ENCODE results near the gene ITPR2.

The ITPR2 gene

GRCh38 chr12:26651566-26652188 lies 181.3 kb downstream of the ITPR2 start:
- DNase-seq: peak; percentile 41
- no peaks in the 10 kb centered on the region for H3K27me3 ChIP-seq
- no peaks in the 10 kb centered on the region for H3K36me3 ChIP-seq
- H3K4me1 ChIP-seq: no peaks in the 10 kb centered on the region
- no peak overlapping the region for H3K4me3 ChIP-seq (ENCODE audit: low read depth, low read length)
- TF ChIP-seq, protein P1, sequence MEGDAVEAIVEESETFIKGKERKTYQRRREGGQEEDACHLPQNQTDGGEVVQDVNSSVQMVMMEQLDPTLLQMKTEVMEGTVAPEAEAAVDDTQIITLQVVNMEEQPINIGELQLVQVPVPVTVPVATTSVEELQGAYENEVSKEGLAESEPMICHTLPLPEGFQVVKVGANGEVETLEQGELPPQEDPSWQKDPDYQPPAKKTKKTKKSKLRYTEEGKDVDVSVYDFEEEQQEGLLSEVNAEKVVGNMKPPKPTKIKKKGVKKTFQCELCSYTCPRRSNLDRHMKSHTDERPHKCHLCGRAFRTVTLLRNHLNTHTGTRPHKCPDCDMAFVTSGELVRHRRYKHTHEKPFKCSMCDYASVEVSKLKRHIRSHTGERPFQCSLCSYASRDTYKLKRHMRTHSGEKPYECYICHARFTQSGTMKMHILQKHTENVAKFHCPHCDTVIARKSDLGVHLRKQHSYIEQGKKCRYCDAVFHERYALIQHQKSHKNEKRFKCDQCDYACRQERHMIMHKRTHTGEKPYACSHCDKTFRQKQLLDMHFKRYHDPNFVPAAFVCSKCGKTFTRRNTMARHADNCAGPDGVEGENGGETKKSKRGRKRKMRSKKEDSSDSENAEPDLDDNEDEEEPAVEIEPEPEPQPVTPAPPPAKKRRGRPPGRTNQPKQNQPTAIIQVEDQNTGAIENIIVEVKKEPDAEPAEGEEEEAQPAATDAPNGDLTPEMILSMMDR (IDR thresholded peaks at IDR 0.05; ENCODE audit: low read depth, low read length): peak; percentile 92
- no peaks in the 10 kb centered on the region for H3K9me3 ChIP-seq

DNA sequence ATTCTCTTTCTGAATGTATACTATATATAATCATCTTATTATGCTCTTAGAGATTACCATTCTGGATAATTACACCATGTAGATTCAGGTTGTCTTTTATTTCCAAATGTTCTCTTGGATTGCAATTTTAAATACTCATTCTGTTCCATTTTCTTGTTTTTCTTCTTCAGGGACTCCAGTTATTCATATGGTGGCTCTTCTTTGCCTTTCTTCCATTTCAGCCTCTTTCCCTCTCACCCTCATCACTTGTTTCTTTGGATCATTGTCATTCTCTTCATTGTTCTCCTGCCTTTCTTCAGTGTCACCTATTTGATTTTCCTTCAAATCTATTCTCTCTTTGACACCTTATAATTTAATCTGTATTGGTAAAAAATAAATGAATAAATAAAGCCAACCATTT lies 182.0 kb downstream of the ITPR2 start:
- TF ChIP-seq, protein P1 (IDR thresholded peaks at IDR 0.05; ENCODE audit: low read depth, low read length): no peak

GRCh38 chr12:26648999-26649398 lies 184.0 kb downstream of the ITPR2 start:
- TF ChIP-seq, protein P1 (IDR thresholded peaks at IDR 0.05; ENCODE audit: low read depth, low read length): no peak
- Histone ChIP-seq H3K9me3 (no peaks in the 10 kb centered on the region), H3K4me3 (ENCODE audit: low read depth, low read length) (no peak overlapping the region), H3K4me1 (no peaks in the 10 kb centered on the region), H3K27me3 (no peaks in the 10 kb centered on the region), H3K36me3 (no peaks in the 10 kb centered on the region)
- DNase-seq: no peak

More for the DNA sequence above, 182.0 kb downstream of the ITPR2 start:
- DNase-seq: no peak
- no peak overlapping the region for H3K4me3 ChIP-seq (ENCODE audit: low read depth, low read length)
- H3K27me3 ChIP-seq: no peaks in the 10 kb centered on the region
- H3K4me1 ChIP-seq: no peaks in the 10 kb centered on the region
- no peaks in the 10 kb centered on the region for H3K9me3 ChIP-seq
- H3K36me3 ChIP-seq: no peaks in the 10 kb centered on the region

GRCh38 chr12:26648584-26648983 lies 184.4 kb downstream of the ITPR2 start:
- no peaks in the 10 kb centered on the region for H3K36me3 ChIP-seq
- TF ChIP-seq, protein P1 (IDR thresholded peaks at IDR 0.05; ENCODE audit: low read depth, low read length): no peak
- no peaks in the 10 kb centered on the region for H3K9me3 ChIP-seq
- no peak for DNase-seq
- no peak overlapping the region for H3K4me3 ChIP-seq (ENCODE audit: low read depth, low read length)
- H3K4me1 ChIP-seq: no peaks in the 10 kb centered on the region
- no peaks in the 10 kb centered on the region for H3K27me3 ChIP-seq

- Histone ChIP-seq H3K4me1 (no peaks in the 10 kb centered on the region), H3K9me3 (no peaks in the 10 kb centered on the region), H3K36me3 (no peaks in the 10 kb centered on the region), H3K4me3 (ENCODE audit: low read depth, low read length) (no peak overlapping the region), H3K27me3 (no peaks in the 10 kb centered on the region)
- TF ChIP-seq, protein P1 (IDR thresholded peaks at IDR 0.05; ENCODE audit: low read depth, low read length): no peak
- DNase-seq: no peak
Observed at GRCh38 chr12:26648066-26648465, 184.9 kb downstream of the ITPR2 start.

GRCh38 chr12:26647088-26647487 lies 185.9 kb downstream of the ITPR2 start:
- no peaks in the 10 kb centered on the region for H3K27me3 ChIP-seq
- no peak for DNase-seq
- H3K4me1 ChIP-seq: no peaks in the 10 kb centered on the region
- no peaks in the 10 kb centered on the region for H3K9me3 ChIP-seq
- TF ChIP-seq, protein P1 (IDR thresholded peaks at IDR 0.05; ENCODE audit: low read depth, low read length): no peak
- no peak overlapping the region for H3K4me3 ChIP-seq (ENCODE audit: low read depth, low read length)
- H3K36me3 ChIP-seq: no peaks in the 10 kb centered on the region
